Measurements from ENCODE around the gene TRIM46. TPM values are rescaled to one million over a fixed set of nuclear protein-coding genes. Genes with fewer than 3 reads are reported as not detected.

The TRIM46 gene
- total and polyA plus RNA-seq, 9 of the 15 experiments (the other 6 are each of a cell fraction or from before 2014, with no cell fraction given) = 0.05 to 0.60 (median 0.16) TPM; not detected in 3

DNA sequence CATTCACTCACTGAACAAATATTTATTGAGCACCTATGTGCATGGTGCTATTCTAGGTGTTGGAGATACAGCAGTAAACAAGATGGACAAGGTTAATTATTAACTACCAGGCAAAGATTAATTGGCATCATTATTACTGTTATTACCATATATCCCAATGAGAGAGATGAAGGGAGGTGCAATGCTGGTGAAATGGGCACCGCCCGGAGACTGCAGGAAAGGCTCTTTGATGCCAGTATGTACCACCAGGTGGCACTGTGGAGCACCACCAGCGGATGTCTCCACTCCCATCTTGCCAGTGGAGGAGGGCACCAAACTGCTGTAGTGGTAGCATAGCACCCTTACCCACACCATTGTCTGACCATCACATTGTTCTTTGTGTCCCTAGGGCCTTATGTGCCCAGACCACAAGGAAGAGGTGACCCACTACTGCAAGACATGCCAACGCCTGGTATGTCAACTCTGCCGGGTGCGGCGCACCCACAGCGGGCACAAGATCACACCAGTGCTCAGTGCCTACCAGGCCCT lies 3.0 kb downstream of the TRIM46 start (continued):
- TF ChIP-seq MTA3 (IDR thresholded peaks at IDR 0.05; ENCODE audit: borderline replicate concordance) (peak; percentile 50; the same call in 1 of the 2 replicates), HOXB6 (CRISPR knock-in tag; IDR thresholded peaks at IDR 0.05; ENCODE audit: borderline replicate concordance) (no peak), ZNF217 (CRISPR knock-in tag; IDR thresholded peaks at IDR 0.05) (no peak), RFX1 (IDR thresholded peaks at IDR 0.05) (no peak), E2F8 (IDR thresholded peaks at IDR 0.05; ENCODE audit: low read depth, partially characterized antibody) (no peak), FOXA1 (IDR thresholded peaks at IDR 0.05; ENCODE audit: borderline replicate concordance) (no peak), CTBP1 (IDR thresholded peaks at IDR 0.05; ENCODE audit: borderline replicate concordance) (peak; percentile 74; the same call in 1 of the 2 replicates), RAD21 (CRISPR knock-in tag; conservative IDR thresholded peaks at IDR 0.05 in 1 of 2, IDR thresholded peaks at IDR 0.05 in 1 of 2) (peak; percentile 62 to 74), MAZ (CRISPR knock-in tag; conservative IDR thresholded peaks at IDR 0.05 in 1 of 2, IDR thresholded peaks at IDR 0.05 in 1 of 2) (0 out of 4 replicates have a peak, but pooled peaks of 1 of the 2 experiments have one; percentile 51), HNRNPL (IDR thresholded peaks at IDR 0.05; ENCODE audit: low read depth, low read length) (peak; percentile 77; the same call in 1 of the 2 replicates), DEAF1 (CRISPR knock-in tag; IDR thresholded peaks at IDR 0.05) (0 out of 2 replicates have a peak, but pooled peaks have one; percentile 35), MCM7 (IDR thresholded peaks at IDR 0.05) (no peak), STAG1 (CRISPR knock-in tag; IDR thresholded peaks at IDR 0.05; ENCODE audit: borderline replicate concordance) (peak; percentile 56; the same call in 1 of the 2 replicates), ESRRB (CRISPR knock-in tag; IDR thresholded peaks at IDR 0.05; ENCODE audit: borderline replicate concordance) (no peak), XRCC5 (IDR thresholded peaks at IDR 0.05; ENCODE audit: low read depth, low read length) (0 out of 2 replicates have a peak, but pooled peaks have one; percentile 50), CREM (IDR thresholded peaks at IDR 0.05; ENCODE audit: low read depth) (peak; percentile 39; the same call in 1 of the 2 replicates), MYNN (IDR thresholded peaks at IDR 0.05) (peak; percentile 80; the same call in 1 of the 2 replicates), MYNN (CRISPR knock-in tag; IDR thresholded peaks at IDR 0.05) (no peak), PPARD (CRISPR knock-in tag; IDR thresholded peaks at IDR 0.05) (no peak), ZNF184 (CRISPR knock-in tag; IDR thresholded peaks at IDR 0.05) (no peak)
- TF ChIP-seq, protein P1, sequence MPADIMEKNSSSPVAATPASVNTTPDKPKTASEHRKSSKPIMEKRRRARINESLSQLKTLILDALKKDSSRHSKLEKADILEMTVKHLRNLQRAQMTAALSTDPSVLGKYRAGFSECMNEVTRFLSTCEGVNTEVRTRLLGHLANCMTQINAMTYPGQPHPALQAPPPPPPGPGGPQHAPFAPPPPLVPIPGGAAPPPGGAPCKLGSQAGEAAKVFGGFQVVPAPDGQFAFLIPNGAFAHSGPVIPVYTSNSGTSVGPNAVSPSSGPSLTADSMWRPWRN (IDR thresholded peaks at IDR 0.05; ENCODE audit: low read depth) = no peak
- TF ChIP-seq, protein P2, sequence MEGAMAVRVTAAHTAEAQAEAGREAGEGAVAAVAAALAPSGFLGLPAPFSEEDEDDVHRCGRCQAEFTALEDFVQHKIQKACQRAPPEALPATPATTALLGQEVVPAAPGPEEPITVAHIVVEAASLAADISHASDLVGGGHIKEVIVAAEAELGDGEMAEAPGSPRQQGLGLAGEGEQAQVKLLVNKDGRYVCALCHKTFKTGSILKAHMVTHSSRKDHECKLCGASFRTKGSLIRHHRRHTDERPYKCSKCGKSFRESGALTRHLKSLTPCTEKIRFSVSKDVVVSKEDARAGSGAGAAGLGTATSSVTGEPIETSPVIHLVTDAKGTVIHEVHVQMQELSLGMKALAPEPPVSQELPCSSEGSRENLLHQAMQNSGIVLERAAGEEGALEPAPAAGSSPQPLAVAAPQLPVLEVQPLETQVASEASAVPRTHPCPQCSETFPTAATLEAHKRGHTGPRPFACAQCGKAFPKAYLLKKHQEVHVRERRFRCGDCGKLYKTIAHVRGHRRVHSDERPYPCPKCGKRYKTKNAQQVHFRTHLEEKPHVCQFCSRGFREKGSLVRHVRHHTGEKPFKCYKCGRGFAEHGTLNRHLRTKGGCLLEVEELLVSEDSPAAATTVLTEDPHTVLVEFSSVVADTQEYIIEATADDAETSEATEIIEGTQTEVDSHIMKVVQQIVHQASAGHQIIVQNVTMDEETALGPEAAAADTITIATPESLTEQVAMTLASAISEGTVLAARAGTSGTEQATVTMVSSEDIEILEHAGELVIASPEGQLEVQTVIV (CRISPR knock-in tag; IDR thresholded peaks at IDR 0.05; ENCODE audit: borderline replicate concordance) = no peak
